ENCODE results near the gene SEC14L2. TPM values are rescaled to one million over a fixed set of nuclear protein-coding genes. Genes with fewer than 3 reads are reported as not detected.
A peak's percentile ranks its signal among the peaks of the same experiment; 100 is the strongest.
"Not testable (repeated sequence)": the region's sequence is repeated elsewhere in the genome, so short reads cannot be mapped to it uniquely, and the experiment has no call there.

SEC14L2 gene
- total RNA-seq, 1 experiment from 2014 or later, result 8.4 TPM

DNA sequence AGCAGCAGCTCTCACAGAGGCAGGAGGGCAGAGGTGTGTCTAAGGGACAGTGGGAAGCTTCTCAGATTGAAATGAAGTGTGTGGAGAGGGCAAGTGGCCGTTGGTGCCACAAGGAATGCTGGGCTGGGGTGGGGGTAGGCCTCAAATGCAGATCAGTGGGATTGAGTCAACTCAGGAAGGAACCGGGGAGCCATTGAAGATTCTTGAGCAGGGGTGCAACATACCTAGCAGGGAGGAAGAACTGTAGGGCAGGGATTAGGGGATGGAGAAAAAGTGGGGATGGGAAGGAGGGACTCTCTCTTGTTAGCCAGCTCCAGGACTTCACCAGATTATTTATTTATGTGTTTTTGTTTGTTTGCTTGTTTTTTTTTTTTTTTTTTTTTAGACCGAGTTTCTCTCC lies 2.9 kb upstream of the SEC14L2 start:
- Histone ChIP-seq H3K36me3 (ENCODE audit: insufficient read depth, low read length) (no peaks in the 10 kb centered on the region), H2AFZ (ENCODE audit: low read length) (peak overlapping the region; percentile 66; the same call in 1 of the 2 replicates), H3K9me2 (replicated peaks; ENCODE audit: insufficient read depth, low read length) (no peaks in the 10 kb centered on the region), H3K27ac (ENCODE audit: low read length) (peak overlapping the region; percentile 90), H3K27me3 (ENCODE audit: low read length) (no peaks in the 10 kb centered on the region), H3K4me3 (ENCODE audit: low read length) (no peak overlapping the region), H3K9ac (ENCODE audit: low read length) (no peak overlapping the region), H4K20me1 (ENCODE audit: insufficient read depth, low read depth, low read length) (no peaks in the 10 kb centered on the region), H3K79me2 (ENCODE audit: low read length) (peaks cover 19% of the 10 kb centered on the region), H3K4me2 (ENCODE audit: low read depth, low read length, poor library complexity, severe bottlenecking) (no peak overlapping the region), H3K4me1 (ENCODE audit: low read length) (peaks cover 53% of the 10 kb centered on the region), H3K9me3 (ENCODE audit: low read length) (no peaks in the 10 kb centered on the region)
- no peak for DNase-seq

DNA sequence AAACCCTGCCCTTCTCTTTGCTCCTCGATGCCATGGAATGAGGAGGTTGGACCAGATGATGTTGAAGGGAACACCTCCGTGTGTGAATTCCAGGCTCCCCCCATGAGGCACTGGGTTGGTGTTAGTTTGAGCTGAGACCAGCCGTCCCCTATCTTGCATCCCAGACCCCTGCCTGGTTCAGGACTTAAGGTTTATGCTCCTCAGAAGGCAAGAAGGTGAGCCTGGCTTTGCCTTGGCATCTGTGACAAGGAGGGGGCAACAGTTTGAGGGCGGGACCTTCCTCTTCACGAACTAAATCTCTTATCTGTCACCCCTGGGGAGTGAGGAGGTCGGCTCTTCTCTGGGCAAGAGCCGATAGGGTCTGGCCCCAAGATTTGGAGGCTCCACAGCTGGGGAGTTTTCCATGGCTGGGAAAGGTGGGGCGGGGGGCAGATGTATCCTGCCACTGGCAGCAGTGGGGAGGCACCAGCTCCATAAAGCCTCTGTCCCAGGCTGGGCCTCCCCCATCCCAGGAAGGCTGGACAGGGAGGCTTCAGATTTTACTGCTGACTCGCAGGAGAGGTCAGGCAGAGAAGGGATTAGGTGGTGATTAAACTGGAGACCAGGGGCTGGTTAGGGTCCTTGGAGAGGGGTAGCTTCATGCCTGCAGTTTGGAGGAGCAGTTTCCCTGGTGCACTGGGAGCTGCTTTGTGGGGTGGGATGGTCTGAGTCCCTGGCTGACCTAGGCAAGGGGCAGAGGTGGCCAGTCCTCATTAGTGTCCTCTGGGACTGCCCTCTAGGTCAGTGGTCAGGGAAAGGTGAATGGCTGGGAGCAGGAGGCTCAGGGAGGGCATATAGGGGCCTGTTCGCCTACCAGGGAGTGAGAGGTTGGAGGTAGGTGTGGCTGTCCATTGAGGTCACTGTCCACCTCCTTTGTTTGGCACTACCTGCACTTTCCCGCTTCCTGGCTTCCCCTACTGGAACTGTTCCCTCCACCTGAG lies 1.1 kb downstream of the SEC14L2 start:
- Histone ChIP-seq H3K9me3 (ENCODE audit: low read length) (no peaks in the 10 kb centered on the region), H3K4me2 (ENCODE audit: low read depth, low read length, poor library complexity, severe bottlenecking) (peak overlapping the region; percentile 79), H3K27me3 (ENCODE audit: low read length) (no peaks in the 10 kb centered on the region), H4K20me1 (ENCODE audit: insufficient read depth, low read depth, low read length) (no peaks in the 10 kb centered on the region), H3K4me3 (ENCODE audit: low read length) (peak overlapping the region; percentile 66), H3K36me3 (ENCODE audit: insufficient read depth, low read length) (0 out of 2 replicates have a peak, but pooled peaks cover 4% of the 10 kb centered on the region), H2AFZ (ENCODE audit: low read length) (no peak overlapping the region), H3K9me2 (replicated peaks; ENCODE audit: insufficient read depth, low read length) (no peaks in the 10 kb centered on the region), H3K9ac (ENCODE audit: low read length) (peak overlapping the region; percentile 73), H3K79me2 (ENCODE audit: low read length) (peaks cover 24% of the 10 kb centered on the region), H3K4me1 (ENCODE audit: low read length) (peaks cover 22% of the 10 kb centered on the region), H3K27ac (ENCODE audit: low read length) (peak overlapping the region; percentile 56)
- DNase-seq, result no peak

DNA sequence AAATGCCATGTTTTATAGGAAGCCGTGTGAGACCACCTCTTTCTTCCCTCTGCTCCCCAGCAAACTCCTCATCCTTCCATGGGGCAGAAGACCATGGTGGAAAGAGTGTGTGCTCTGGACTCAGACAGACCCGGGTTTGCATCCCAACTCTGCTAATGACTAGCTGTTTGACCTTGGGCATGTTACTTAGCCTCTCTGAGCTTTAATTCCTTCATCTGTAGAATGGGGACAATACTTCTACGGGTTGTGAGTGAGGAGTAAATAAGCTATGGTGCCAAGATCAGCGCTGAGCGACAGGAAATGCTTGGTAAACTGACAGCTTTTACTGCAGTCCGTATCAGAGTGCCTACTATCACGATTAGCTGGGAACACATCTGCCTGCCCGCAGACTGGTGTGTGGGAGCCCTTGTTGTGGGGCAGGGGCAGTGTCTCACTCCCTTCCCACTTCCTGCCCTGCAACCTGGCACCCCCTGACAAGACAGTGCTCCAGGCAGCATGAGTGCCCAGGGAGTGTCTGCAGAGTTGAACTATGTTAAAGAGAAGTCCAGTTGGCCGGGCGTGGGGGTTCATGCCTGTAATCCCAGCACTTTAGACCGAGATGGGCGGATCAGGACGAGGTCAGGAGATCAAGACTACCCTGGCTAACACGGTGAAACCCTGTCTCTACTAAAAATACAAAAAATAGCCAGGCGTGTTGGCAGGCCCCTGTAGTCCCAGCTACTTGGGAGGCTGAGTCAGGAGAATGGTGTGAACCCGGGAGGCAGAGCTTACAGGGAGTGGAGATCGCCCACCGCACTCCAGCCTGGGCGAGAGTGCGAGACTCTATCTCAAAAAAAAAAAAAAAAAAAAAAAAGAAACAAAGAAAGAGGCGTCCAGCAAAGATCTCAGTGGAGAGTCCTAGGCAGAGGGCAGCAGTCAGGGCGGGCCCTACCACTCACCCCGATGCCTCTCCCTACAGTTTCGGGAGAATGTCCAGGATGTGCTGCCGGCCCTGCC lies 2.2 kb downstream of the SEC14L2 start:
- Histone ChIP-seq H3K27ac (ENCODE audit: low read length) (no peak overlapping the region), H3K79me2 (ENCODE audit: low read length) (peaks cover 24% of the 10 kb centered on the region), H3K9ac (ENCODE audit: low read length) (no peak overlapping the region), H4K20me1 (ENCODE audit: insufficient read depth, low read depth, low read length) (no peaks in the 10 kb centered on the region), H3K4me3 (ENCODE audit: low read length) (peak overlapping the region; percentile 66; the same call in 1 of the 2 replicates), H3K4me1 (ENCODE audit: low read length) (peaks cover 14% of the 10 kb centered on the region), H2AFZ (ENCODE audit: low read length) (no peak overlapping the region), H3K27me3 (ENCODE audit: low read length) (no peaks in the 10 kb centered on the region), H3K4me2 (ENCODE audit: low read depth, low read length, poor library complexity, severe bottlenecking) (no peak overlapping the region), H3K36me3 (ENCODE audit: insufficient read depth, low read length) (0 out of 2 replicates have a peak, but pooled peaks cover 4% of the 10 kb centered on the region), H3K9me2 (replicated peaks; ENCODE audit: insufficient read depth, low read length) (no peaks in the 10 kb centered on the region), H3K9me3 (ENCODE audit: low read length) (no peaks in the 10 kb centered on the region)
- DNase-seq, result no peak

DNA sequence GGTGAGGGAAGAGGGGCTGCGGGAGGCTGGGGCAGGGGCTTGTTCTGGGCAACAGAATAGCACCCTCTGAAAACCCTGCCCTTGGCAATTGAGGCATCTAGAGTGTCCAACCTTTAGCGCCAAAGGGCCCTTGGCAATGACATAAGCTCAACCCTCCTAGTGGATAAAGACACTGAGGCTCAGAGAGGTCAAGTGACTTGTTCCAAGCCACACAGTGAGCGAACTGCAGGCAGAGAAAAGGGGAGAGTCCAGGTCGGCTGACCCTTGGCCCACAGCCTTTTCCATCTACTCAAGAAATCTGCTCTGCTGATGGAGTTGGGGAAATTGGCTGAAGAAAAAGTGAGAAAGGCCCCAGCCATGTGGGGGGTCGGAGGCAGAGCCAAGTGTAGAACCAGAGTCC lies 2.9 kb downstream of the SEC14L2 start:
- no peak overlapping the region for H2AFZ ChIP-seq (ENCODE audit: low read length)
- H3K27ac ChIP-seq (ENCODE audit: low read length), result no peak overlapping the region
- no peak overlapping the region for H3K4me2 ChIP-seq (ENCODE audit: low read depth, low read length, poor library complexity, severe bottlenecking)
- no peak overlapping the region for H3K9ac ChIP-seq (ENCODE audit: low read length)
- no peak for DNase-seq
- H3K4me1 ChIP-seq (ENCODE audit: low read length), result peaks cover 14% of the 10 kb centered on the region
- H3K79me2 ChIP-seq (ENCODE audit: low read length), result peaks cover 24% of the 10 kb centered on the region
- H3K9me2 ChIP-seq (replicated peaks; ENCODE audit: insufficient read depth, low read length), result no peaks in the 10 kb centered on the region
- H3K9me3 ChIP-seq (ENCODE audit: low read length), result no peaks in the 10 kb centered on the region
- no peaks in the 10 kb centered on the region for H4K20me1 ChIP-seq (ENCODE audit: insufficient read depth, low read depth, low read length)
- H3K27me3 ChIP-seq (ENCODE audit: low read length), result no peaks in the 10 kb centered on the region
- no peak overlapping the region for H3K4me3 ChIP-seq (ENCODE audit: low read length)
- H3K36me3 ChIP-seq (ENCODE audit: insufficient read depth, low read length), result 0 out of 2 replicates have a peak, but pooled peaks cover 4% of the 10 kb centered on the region

DNA sequence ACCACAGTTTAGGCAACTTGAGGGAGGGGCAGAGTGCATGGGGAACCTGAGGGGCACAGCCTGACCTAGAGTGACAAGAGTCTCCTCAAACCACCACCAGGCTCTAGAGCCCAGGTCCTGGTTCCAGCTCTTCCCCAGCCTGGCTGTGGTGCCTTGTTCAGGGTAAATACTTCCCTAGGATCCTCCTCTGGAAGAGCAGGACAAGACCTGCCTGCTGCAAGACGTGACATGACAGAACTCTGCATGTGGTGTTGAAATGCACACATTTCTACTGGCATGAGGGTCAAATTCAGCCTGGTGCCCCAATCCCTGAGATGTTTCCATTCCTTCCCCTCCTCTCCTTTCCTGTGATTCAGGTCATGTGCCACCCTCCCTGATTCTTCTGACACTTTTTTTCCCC lies 3.3 kb downstream of the SEC14L2 start:
- Histone ChIP-seq H3K79me2 (ENCODE audit: low read length) (peaks cover 24% of the 10 kb centered on the region), H3K9me2 (replicated peaks; ENCODE audit: insufficient read depth, low read length) (no peaks in the 10 kb centered on the region), H3K4me2 (ENCODE audit: low read depth, low read length, poor library complexity, severe bottlenecking) (no peak overlapping the region)

DNA sequence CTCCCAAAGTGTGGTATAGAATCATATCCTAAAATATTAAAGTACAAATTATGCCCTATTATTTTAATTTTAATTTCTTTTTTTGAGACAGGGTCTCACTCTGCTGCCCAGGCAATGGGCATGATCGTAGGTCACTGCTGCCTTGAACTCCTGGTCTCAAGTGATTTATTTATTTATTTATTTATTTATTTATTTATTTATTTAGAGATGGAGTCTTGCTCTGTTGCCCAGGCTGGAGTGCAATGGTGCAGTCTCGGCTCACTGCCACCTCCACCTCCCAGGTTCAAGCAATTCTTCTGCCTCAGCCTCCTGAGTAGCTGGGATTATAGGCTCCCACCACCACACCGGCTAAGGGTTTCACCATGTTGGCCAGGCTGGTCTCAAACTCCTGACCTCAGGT lies 4.2 kb downstream of the SEC14L2 start:
- H3K9me3 ChIP-seq (ENCODE audit: low read length); H3K9me2 ChIP-seq (replicated peaks; ENCODE audit: insufficient read depth, low read length); H3K4me2 ChIP-seq (ENCODE audit: low read depth, low read length, poor library complexity, severe bottlenecking); DNase-seq; H3K4me3 ChIP-seq (ENCODE audit: low read length); H3K9ac ChIP-seq (ENCODE audit: low read length); H3K27ac ChIP-seq (ENCODE audit: low read length); H3K36me3 ChIP-seq (ENCODE audit: insufficient read depth, low read length); H2AFZ ChIP-seq (ENCODE audit: low read length); H3K27me3 ChIP-seq (ENCODE audit: low read length); H4K20me1 ChIP-seq (ENCODE audit: insufficient read depth, low read depth, low read length): not testable (repeated sequence)
- Histone ChIP-seq H3K79me2 (ENCODE audit: low read length) (peaks cover 24% of the 10 kb centered on the region), H3K4me1 (ENCODE audit: low read length) (peaks cover 14% of the 10 kb centered on the region)

More for the DNA sequence above, 3.3 kb downstream of the SEC14L2 start:
- H2AFZ ChIP-seq (ENCODE audit: low read length), result no peak overlapping the region
- no peak overlapping the region for H3K9ac ChIP-seq (ENCODE audit: low read length)
- no peaks in the 10 kb centered on the region for H3K27me3 ChIP-seq (ENCODE audit: low read length)
- DNase-seq, result no peak
- H3K36me3 ChIP-seq (ENCODE audit: insufficient read depth, low read length), result 0 out of 2 replicates have a peak, but pooled peaks cover 4% of the 10 kb centered on the region
- H3K9me3 ChIP-seq (ENCODE audit: low read length), result no peaks in the 10 kb centered on the region
- H4K20me1 ChIP-seq (ENCODE audit: insufficient read depth, low read depth, low read length), result no peaks in the 10 kb centered on the region
- no peak overlapping the region for H3K27ac ChIP-seq (ENCODE audit: low read length)
- H3K4me3 ChIP-seq (ENCODE audit: low read length), result no peak overlapping the region
- peaks cover 14% of the 10 kb centered on the region for H3K4me1 ChIP-seq (ENCODE audit: low read length)

DNA sequence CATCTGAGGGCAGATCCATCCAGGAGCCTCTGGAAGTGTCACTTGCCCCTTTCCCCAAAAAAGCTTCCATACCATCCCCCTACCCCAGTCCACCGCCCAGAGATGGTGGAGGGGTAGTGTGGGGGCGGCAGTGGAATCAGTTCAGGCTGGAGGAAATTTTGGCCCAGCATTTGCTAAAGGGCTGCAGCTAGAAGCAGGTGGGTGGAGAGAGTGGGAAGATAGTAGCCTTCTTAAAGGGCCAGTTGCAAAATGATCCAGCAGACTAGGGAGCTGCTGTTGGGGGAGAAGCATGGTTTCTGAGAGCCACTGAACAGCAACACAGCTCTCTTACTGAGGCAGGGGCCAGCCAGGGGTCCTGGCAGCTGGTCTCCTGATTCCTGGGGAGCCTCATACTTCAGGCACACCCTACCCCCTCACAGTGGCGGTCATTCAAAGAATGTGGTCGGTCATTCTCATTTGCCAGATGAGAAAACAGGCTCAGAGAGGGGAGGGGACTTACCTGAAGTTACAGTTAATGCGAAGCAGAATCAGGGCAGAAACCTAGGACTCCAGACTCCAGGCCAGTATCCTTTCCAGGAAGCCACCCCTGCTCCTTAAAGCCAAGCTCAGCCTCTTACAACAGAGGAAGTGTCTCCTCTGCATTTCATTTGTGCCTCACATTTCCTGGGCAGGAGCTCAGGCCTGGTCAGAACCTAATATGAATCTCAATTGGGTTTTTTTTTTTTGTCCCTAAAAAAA lies 5.4 kb downstream of the SEC14L2 start:
- Histone ChIP-seq H3K9me3 (ENCODE audit: low read length) (no peaks in the 10 kb centered on the region), H3K4me3 (ENCODE audit: low read length) (no peak overlapping the region), H3K27ac (ENCODE audit: low read length) (no peak overlapping the region), H3K9ac (ENCODE audit: low read length) (no peak overlapping the region), H3K27me3 (ENCODE audit: low read length) (no peaks in the 10 kb centered on the region), H3K4me2 (ENCODE audit: low read depth, low read length, poor library complexity, severe bottlenecking) (no peak overlapping the region), H3K4me1 (ENCODE audit: low read length) (peaks cover 10% of the 10 kb centered on the region), H3K79me2 (ENCODE audit: low read length) (peaks cover 21% of the 10 kb centered on the region), H3K9me2 (replicated peaks; ENCODE audit: insufficient read depth, low read length) (no peaks in the 10 kb centered on the region), H3K36me3 (ENCODE audit: insufficient read depth, low read length) (peaks cover 8% of the 10 kb centered on the region; the same call in 1 of the 2 replicates), H4K20me1 (ENCODE audit: insufficient read depth, low read depth, low read length) (no peaks in the 10 kb centered on the region), H2AFZ (ENCODE audit: low read length) (no peak overlapping the region)
- DNase-seq, result no peak

Measured in Karpas-422 (cell line).